ENCODE measurements around the gene MRPS16.

GRCh38 chr10:73215749-73216148, 36.7 kb downstream of the MRPS16 start:
- TF ChIP-seq CTCF (IDR thresholded peaks at IDR 0.05; ENCODE audit: insufficient read depth, low read length) (no peak), POLR2AphosphoS5 (IDR thresholded peaks at IDR 0.05; ENCODE audit: low read depth) (no peak), SPI1 (IDR thresholded peaks at IDR 0.05; ENCODE audit: borderline replicate concordance, low read depth) (no peak), REST (IDR thresholded peaks at IDR 0.05; ENCODE audit: insufficient replicate concordance, low read depth) (no peak), GABPA (IDR thresholded peaks at IDR 0.05; ENCODE audit: low read depth) (no peak)

All from HL-60 (cell line).